HG02840 (cell line): ENCODE data around the gene UBA1.

ENCODE experiments used
- ATAC-seq: cut with Tn5 transposase; IDR thresholded peaks from one replicate; pipeline ENCODE4 v1.9.1; 2021; ENCODE audit warnings: mild to moderate bottlenecking, moderate library complexity, moderate number of reproducible peaks; ENCODE audit not compliant: unreplicated experiment, low FRiP score

Gene UBA1

GRCh38 chrX:47187106-47187677 lies 6.4 kb upstream of the UBA1 start:
- ATAC-seq, result no peak

GRCh38 chrX:47189906-47190305 lies 3.7 kb upstream of the UBA1 start:
- ATAC-seq, result no peak

GRCh38 chrX:47190445-47191269 lies 3.0 kb upstream of the UBA1 start:
- ATAC-seq, result no peak

- ATAC-seq, result no peak
Measured at GRCh38 chrX:47191331-47191730, 2.3 kb upstream of the UBA1 start.

- no peak for ATAC-seq
Measured at GRCh38 chrX:47191806-47192401, 1.7 kb upstream of the UBA1 start.

GRCh38 chrX:47194194-47194787 lies 662 bp downstream of the UBA1 start:
- no peak for ATAC-seq

- ATAC-seq, result no peak
Measured at GRCh38 chrX:47196098-47196497, 2.5 kb downstream of the UBA1 start.

GRCh38 chrX:47197526-47197925 lies 3.9 kb downstream of the UBA1 start:
- ATAC-seq, result no peak

- ATAC-seq, result no peak
Measured at GRCh38 chrX:47198026-47198686, 4.5 kb downstream of the UBA1 start.

GRCh38 chrX:47198687-47199080 lies 5.1 kb downstream of the UBA1 start:
- no peak for ATAC-seq

GRCh38 chrX:47199286-47199685 lies 5.7 kb downstream of the UBA1 start:
- ATAC-seq, result no peak

- no peak for ATAC-seq
Measured at GRCh38 chrX:47200385-47201150, 6.9 kb downstream of the UBA1 start.

- ATAC-seq, result no peak
Measured at GRCh38 chrX:47201345-47201944, 7.8 kb downstream of the UBA1 start.

- no peak for ATAC-seq
Measured at GRCh38 chrX:47202316-47202715, 8.7 kb downstream of the UBA1 start.

- ATAC-seq, result no peak
Measured at GRCh38 chrX:47202877-47203276, 9.2 kb downstream of the UBA1 start.

GRCh38 chrX:47204970-47205369 lies 11.3 kb downstream of the UBA1 start:
- ATAC-seq, result no peak

GRCh38 chrX:47206316-47206715 lies 12.7 kb downstream of the UBA1 start:
- ATAC-seq, result no peak

- no peak for ATAC-seq
Measured at GRCh38 chrX:47208108-47208507, 14.5 kb downstream of the UBA1 start.

GRCh38 chrX:47209508-47210238 lies 16.0 kb downstream of the UBA1 start:
- ATAC-seq, result no peak
